Heart left ventricle (tissue), 13 donors: ENCODE measurements around the gene ZNF560.
A peak's percentile ranks its signal among the peaks of the same experiment; 100 is the strongest.

Source experiments
- POLR2A ChIP-seq, 2 donors: fragments of 450-650 bp; IDR thresholded peaks; one replicate each; pipeline ENCODE4 v1.6.1; 2017; ENCODE audit warnings: antibody characterized with exemption in 2 of 2, mild to moderate bottlenecking in 2 of 2, moderate library complexity in 2 of 2
- TF ChIP-seq, protein P1 (sequence below), 12 donors: fragments of 200-600 bp; sonication (generic) in 4 of 12; IDR thresholded peaks; one replicate each; pipeline versions ENCODE4 v1.5.0 to v1.8.0; 2018 to 2022; ENCODE audit warnings: antibody characterized with exemption in 12 of 12, mild to moderate bottlenecking in 5 of 12
- donor health status: ischemic (EF 13 %, LVEDD 7.1; RV severe dilation, severe dysfunction).
- donor health status: DM: no; HTN: yes; CAD: no.
- donor health status: DM: no; HTN: no; CAD: no.
- donor health status: ischemic (EF 25% LVEDD 6.9; RV normal size, moderate dysfunction).
- donor health status: ischemic (EF 25% LVEDD 5.7; RV mildly dilated, moderate dysfunction).
- donor health status: ischemic (EF 35%, LVEDD 5.7; RV mildly dilated, moderate dysfunction).
- donor health status: nonischemic (EF 11% LVEDD 7.7; RV severe dilation, severe dysfunction).
- donor health status: DM: yes; HTN: yes; CAD: no.
- donor health status: PGD.
- donor health status: ischemic (EF 29% LVEDD 5.4; RV normal size, mild dysfunction).
- donor health status: nonischemic (EF 23%, LVEDD 6.1; RV moderate dilation, normal function).

DNA sequence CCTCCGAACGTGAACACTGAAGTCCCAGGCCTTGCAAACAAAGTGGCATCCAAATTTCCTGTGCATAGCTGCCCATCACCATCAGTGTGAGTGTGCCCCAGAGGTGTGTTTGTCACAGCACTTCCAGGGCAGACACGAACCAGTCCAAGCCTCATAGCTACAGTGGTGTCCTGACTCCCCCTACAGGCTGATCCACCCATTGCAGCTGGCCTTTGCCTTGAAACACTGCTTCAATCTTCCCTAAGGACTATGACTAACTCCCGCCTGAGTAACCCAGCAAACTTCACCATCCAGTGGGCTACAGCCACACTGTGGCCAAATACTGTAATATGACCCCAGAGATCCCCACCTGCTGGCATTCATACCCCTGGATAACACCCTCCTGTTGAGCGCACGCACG lies 66.9 kb downstream of the ZNF560 start:
- TF ChIP-seq, protein P1, sequence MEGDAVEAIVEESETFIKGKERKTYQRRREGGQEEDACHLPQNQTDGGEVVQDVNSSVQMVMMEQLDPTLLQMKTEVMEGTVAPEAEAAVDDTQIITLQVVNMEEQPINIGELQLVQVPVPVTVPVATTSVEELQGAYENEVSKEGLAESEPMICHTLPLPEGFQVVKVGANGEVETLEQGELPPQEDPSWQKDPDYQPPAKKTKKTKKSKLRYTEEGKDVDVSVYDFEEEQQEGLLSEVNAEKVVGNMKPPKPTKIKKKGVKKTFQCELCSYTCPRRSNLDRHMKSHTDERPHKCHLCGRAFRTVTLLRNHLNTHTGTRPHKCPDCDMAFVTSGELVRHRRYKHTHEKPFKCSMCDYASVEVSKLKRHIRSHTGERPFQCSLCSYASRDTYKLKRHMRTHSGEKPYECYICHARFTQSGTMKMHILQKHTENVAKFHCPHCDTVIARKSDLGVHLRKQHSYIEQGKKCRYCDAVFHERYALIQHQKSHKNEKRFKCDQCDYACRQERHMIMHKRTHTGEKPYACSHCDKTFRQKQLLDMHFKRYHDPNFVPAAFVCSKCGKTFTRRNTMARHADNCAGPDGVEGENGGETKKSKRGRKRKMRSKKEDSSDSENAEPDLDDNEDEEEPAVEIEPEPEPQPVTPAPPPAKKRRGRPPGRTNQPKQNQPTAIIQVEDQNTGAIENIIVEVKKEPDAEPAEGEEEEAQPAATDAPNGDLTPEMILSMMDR (IDR thresholded peaks at IDR 0.05), result peak; percentile 17 to 63 (median 37)
- TF ChIP-seq POLR2A (IDR thresholded peaks at IDR 0.05), result no peak
